ENCODE measurements around the gene IFT57. TPM values are rescaled to one million over a fixed set of nuclear protein-coding genes. Genes with fewer than 3 reads are reported as not detected.

Gene IFT57
- polyA plus RNA-seq, 1 donor from 2014 or later: 70.7 TPM

- TF ChIP-seq EZH2 (IDR thresholded peaks at IDR 0.05; ENCODE audit: borderline replicate concordance, insufficient read depth, low read length, poor library complexity, severe bottlenecking): no peak
- TF ChIP-seq MXI1 (conservative IDR thresholded peaks at IDR 0.05; ENCODE audit: poor library complexity, severe bottlenecking): no peak
- TF ChIP-seq POLR2AphosphoS5 (IDR thresholded peaks at IDR 0.05): no peak
Measured at GRCh38 chr3:108131475-108132134, 90.6 kb downstream of the IFT57 start (continued).

GRCh38 chr3:108130701-108131474, 91.3 kb downstream of the IFT57 start:
- Histone ChIP-seq H3K9ac (ENCODE audit: low read length) (no peak overlapping the region), H4K20me1 (ENCODE audit: insufficient read depth) (no peaks in the 10 kb centered on the region), H3K9me3 (ENCODE audit: low read length) (no peaks in the 10 kb centered on the region), H3F3A (ENCODE audit: insufficient read depth, low read length, poor library complexity, severe bottlenecking) (no peaks in the 10 kb centered on the region), H3K4me2 (ENCODE audit: low read length) (no peak overlapping the region), H3K36me3 (ENCODE audit: insufficient read depth, low read length) (no peaks in the 10 kb centered on the region), H3K27ac (ENCODE audit: low read length) (no peak overlapping the region), H2AFZ (ENCODE audit: low read depth, low read length) (no peak overlapping the region), H3K27me3 (ENCODE audit: insufficient read depth, low read depth, low read length) (no peaks in the 10 kb centered on the region), H3K79me2 (replicated peaks; ENCODE audit: insufficient read depth, low read length) (no peaks in the 10 kb centered on the region), H3K4me3 (ENCODE audit: low read length) (no peak overlapping the region), H3K9me2 (ENCODE audit: insufficient read depth, low read length) (no peaks in the 10 kb centered on the region)
- TF ChIP-seq CTCF (IDR thresholded peaks at IDR 0.05; ENCODE audit: poor library complexity, severe bottlenecking) (no peak), POLR2AphosphoS5 (IDR thresholded peaks at IDR 0.05) (no peak), SMC3 (conservative IDR thresholded peaks at IDR 0.05; ENCODE audit: poor library complexity) (no peak), EZH2 (IDR thresholded peaks at IDR 0.05; ENCODE audit: borderline replicate concordance, insufficient read depth, low read length, poor library complexity, severe bottlenecking) (no peak), MXI1 (conservative IDR thresholded peaks at IDR 0.05; ENCODE audit: poor library complexity, severe bottlenecking) (no peak), REST (IDR thresholded peaks at IDR 0.05; ENCODE audit: borderline replicate concordance) (no peak), TAF1 (IDR thresholded peaks at IDR 0.05; ENCODE audit: low read depth) (no peak), EP300 (conservative IDR thresholded peaks at IDR 0.05; ENCODE audit: poor library complexity, severe bottlenecking) (no peak), RAD21 (conservative IDR thresholded peaks at IDR 0.05) (no peak)

GRCh38 chr3:108130236-108130635, 92.0 kb downstream of the IFT57 start:
- no peak overlapping the region for H3K4me2 ChIP-seq (ENCODE audit: low read length)
- TF ChIP-seq SMC3 (conservative IDR thresholded peaks at IDR 0.05; ENCODE audit: poor library complexity) (no peak), EP300 (conservative IDR thresholded peaks at IDR 0.05; ENCODE audit: poor library complexity, severe bottlenecking) (no peak), POLR2AphosphoS5 (IDR thresholded peaks at IDR 0.05) (no peak), REST (IDR thresholded peaks at IDR 0.05; ENCODE audit: borderline replicate concordance) (no peak), CTCF (IDR thresholded peaks at IDR 0.05; ENCODE audit: poor library complexity, severe bottlenecking) (no peak), TAF1 (IDR thresholded peaks at IDR 0.05; ENCODE audit: low read depth) (no peak)
- H3K27me3 ChIP-seq (ENCODE audit: insufficient read depth, low read depth, low read length): no peaks in the 10 kb centered on the region
- no peaks in the 10 kb centered on the region for H3F3A ChIP-seq (ENCODE audit: insufficient read depth, low read length, poor library complexity, severe bottlenecking)
- no peaks in the 10 kb centered on the region for H3K36me3 ChIP-seq (ENCODE audit: insufficient read depth, low read length)
- no peaks in the 10 kb centered on the region for H4K20me1 ChIP-seq (ENCODE audit: insufficient read depth)
- H3K4me3 ChIP-seq (ENCODE audit: low read length): no peak overlapping the region
- no peaks in the 10 kb centered on the region for H3K79me2 ChIP-seq (replicated peaks; ENCODE audit: insufficient read depth, low read length)
- H3K9ac ChIP-seq (ENCODE audit: low read length): no peak overlapping the region
- H3K27ac ChIP-seq (ENCODE audit: low read length): no peak overlapping the region
- no peak overlapping the region for H2AFZ ChIP-seq (ENCODE audit: low read depth, low read length)
- H3K9me2 ChIP-seq (ENCODE audit: insufficient read depth, low read length): no peaks in the 10 kb centered on the region
- H3K9me3 ChIP-seq (ENCODE audit: low read length): no peaks in the 10 kb centered on the region

Measured in neural cell (in vitro differentiated cells).